Thyroid gland (tissue), 4 donors: ENCODE measurements around the gene ZAP70.

Source experiments
- CTCF ChIP-seq, 6 experiments: fragments of 200-600 bp in 3 of 6; fragments of 450-650 bp in 3 of 6; sonication (generic) in 3 of 6; IDR thresholded peaks; one replicate each; pipeline ENCODE4 v1.5.1; 2016 to 2019; ENCODE audit warnings: antibody characterized with exemption in 6 of 6, mild to moderate bottlenecking in 2 of 6, inconsistent platforms in 1 of 6, moderate library complexity in 1 of 6
- POLR2A ChIP-seq, 2 donors: fragments of 450-650 bp; IDR thresholded peaks; one replicate each; pipeline ENCODE4 v1.6.1; 2017; ENCODE audit warnings: antibody characterized with exemption in 2 of 2, mild to moderate bottlenecking in 2 of 2, moderate library complexity in 1 of 2

- TF ChIP-seq POLR2A (IDR thresholded peaks at IDR 0.05) (no peak), CTCF (IDR thresholded peaks at IDR 0.05) (no peak)
Measured at GRCh38 chr2:97745474-97746174, 32.2 kb downstream of the ZAP70 start.
